Measurements from ENCODE around the gene WDR4.
"Not testable (repeated sequence)": the region's sequence is repeated elsewhere in the genome, so short reads cannot be mapped to it uniquely, and the experiment has no call there.

Gene WDR4

GRCh38 chr21:42815217-42815616 lies 64.1 kb downstream of the WDR4 start:
- no peak for DNase-seq (ENCODE audit: low spot score)

DNA sequence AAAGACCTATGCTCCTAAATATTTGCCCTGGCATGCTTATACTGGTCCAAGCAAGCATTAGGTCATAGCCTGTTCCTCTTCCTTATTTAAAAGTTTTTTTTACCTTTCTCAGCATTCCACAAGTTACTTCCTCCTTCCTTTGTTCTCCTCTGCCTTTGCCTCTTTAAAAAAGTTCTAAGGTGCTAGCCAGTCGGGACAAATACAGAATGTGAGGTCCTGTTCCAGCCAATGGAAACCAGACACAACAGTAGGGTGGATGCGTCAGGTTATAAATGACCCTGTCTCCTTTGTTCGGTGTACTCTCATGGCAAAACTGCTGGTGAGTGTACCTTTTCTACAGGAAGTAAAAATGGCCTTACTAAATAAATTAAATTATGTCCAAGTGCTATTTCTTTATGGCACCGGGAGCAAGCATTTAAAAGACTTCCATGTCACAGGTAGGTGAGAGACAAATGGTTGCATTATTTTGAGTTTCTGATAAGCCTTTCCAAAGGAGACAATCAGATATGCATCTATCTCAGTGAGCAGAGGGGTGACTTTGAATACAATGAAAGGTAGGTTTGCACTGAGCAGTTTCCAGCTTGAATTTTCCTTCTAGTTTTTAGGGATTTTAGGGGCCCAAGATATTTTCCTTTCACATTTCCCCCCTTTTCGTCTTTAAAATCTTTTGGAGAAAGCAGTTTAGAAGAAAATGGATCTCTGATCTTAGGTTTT lies 66.7 kb downstream of the WDR4 start:
- not testable (repeated sequence) for DNase-seq (ENCODE audit: low spot score)

GRCh38 chr21:42811960-42812359 lies 67.4 kb downstream of the WDR4 start:
- DNase-seq (ENCODE audit: low spot score), result no peak

- no peak for DNase-seq (ENCODE audit: low spot score)
These were observed 69.5 kb downstream of the WDR4 start for GRCh38 chr21:42809577-42810475.

DNA sequence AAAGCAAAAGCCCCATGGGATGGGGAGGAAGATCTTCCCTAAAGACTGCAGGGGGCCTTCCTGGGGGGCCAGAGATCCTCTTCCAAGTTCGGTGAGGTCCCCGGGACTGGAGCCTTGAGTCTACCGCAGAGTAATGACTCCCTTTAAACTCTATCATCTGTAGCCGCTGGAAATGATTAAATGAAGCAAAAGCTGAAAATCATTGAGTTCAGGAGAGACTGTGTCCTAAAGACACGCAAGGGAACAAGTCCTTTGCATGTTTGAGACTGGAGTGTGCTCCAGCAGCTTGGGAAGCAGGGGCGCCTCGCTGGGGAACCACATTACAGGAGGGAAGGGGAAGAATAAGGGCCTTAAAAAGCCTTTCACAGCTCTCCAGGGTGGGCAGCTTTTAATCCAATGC lies 70.2 kb downstream of the WDR4 start:
- DNase-seq (ENCODE audit: low spot score), result no peak

GRCh38 chr21:42807938-42808613 lies 71.3 kb downstream of the WDR4 start:
- DNase-seq (ENCODE audit: low spot score), result no peak

DNA sequence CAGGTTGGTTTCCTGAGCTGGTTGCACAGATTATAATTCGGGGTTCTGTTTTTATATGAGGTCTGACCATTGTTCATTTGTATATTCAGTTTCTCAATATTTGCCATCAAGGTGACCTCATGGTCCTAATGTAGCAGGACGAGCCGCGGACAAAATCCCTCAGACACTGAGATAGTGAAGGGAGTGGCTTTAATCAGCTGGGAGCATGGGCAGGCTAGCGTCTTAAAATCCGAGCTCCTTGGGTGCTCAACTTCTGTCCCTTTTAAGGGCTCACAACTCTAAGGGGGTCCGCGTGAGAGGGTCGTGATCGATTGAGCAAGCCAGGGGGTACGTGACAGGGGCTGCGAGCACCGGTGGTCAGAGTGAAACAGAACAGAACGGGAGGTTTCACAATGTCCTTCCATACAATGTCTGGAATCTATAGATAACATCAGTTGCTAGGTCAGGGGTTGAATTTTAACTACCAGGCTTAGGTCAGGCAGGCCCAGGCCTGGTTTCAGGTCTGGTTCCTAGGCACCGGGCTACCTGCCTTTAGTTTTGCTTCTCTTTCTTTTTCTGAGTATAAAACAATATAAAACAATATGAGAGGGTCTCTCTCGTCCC lies 71.9 kb downstream of the WDR4 start:
- DNase-seq (ENCODE audit: low spot score), result not testable (repeated sequence)

GRCh38 chr21:42806509-42807140 lies 72.7 kb downstream of the WDR4 start:
- DNase-seq (ENCODE audit: low spot score), result peak; percentile 30

- not testable (repeated sequence) for DNase-seq (ENCODE audit: low spot score)
These were observed 77.7 kb downstream of the WDR4 start for GRCh38 chr21:42801616-42802015.

DNA sequence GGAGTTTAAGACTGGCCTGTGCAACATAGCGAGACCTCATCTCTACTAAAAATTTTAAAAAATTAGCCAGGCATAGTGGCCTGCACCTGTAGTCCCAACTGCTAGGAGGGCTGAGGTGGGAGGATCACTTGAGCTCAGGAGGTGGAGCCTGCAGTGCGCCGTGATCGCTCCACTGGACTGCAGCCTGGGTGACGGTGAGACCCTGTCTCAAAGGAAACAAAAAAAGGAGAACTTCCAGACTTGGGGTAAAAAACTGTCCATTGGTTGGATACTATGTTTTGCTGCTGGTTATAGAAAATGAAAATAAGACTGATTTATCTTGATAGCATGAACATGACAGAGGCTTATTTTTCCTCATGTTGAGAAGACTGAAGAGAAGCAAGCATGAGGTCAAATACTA lies 79.4 kb downstream of the WDR4 start:
- no peak for DNase-seq (ENCODE audit: low spot score)

- DNase-seq (ENCODE audit: low spot score), result no peak
These were observed 79.8 kb downstream of the WDR4 start for GRCh38 chr21:42799516-42799915.
